H1 (cell line): Measurements from ENCODE around the gene TAF15. TPM values are rescaled to one million over a fixed set of nuclear protein-coding genes. Genes with fewer than 3 reads are reported as not detected.

Experiments
- CTCF ChIA-PET: fragments of 300-600 bp; sonication (Branson Sonifier 250); formaldehyde crosslinking; loops from one replicate; lab custom pipeline; 2021; ENCODE audit not compliant: partially characterized antibody; lab: Charles Lee
- POLR2A ChIA-PET: fragments of 300-600 bp; sonication (Branson Sonifier 250); formaldehyde crosslinking; loops from one replicate; lab custom pipeline; 2021; ENCODE audit warnings: inconsistent platforms; ENCODE audit not compliant: partially characterized antibody; lab: Charles Lee
- DNase-seq, 2 experiments: peaks; one replicate each; pipeline versions ENCODE4 v3.0.0 to v3.0.0-alpha.2; 2010 to 2022; ENCODE audit warnings: low spot score in 2 of 2, low read depth in 1 of 2, mixed read lengths in 1 of 2
- FAIRE-seq: peaks from 2 replicates; lab custom pipeline; 2011; peaks lifted over from hg19 to GRCh38; lab: Jason Lieb, UNC
- H2AFZ ChIP-seq: 2 replicates; pipeline ENCODE4 v1.8.1; 2012; ENCODE audit warnings: low read length, inconsistent platforms
- H2AK5ac ChIP-seq: 2 replicates; pipeline ENCODE4 v1.6.1; 2013; ENCODE audit warnings: low read depth, low read length
- H2BK120ac ChIP-seq: replicated peaks from 2 replicates; pipeline ENCODE3; 2013; ENCODE audit warnings: low read depth, low read length, inconsistent platforms
- H2BK12ac ChIP-seq: 2 replicates; pipeline ENCODE4 v1.6.1; 2013; ENCODE audit warnings: low read depth, low read length
- H2BK15ac ChIP-seq: 2 replicates; pipeline ENCODE4 v1.6.1; 2013; ENCODE audit warnings: low read length
- H2BK20ac ChIP-seq: 2 replicates; pipeline ENCODE4 v1.6.1; 2013; ENCODE audit warnings: low read length
- H2BK5ac ChIP-seq: 2 replicates; pipeline ENCODE4 v1.6.1; 2013; ENCODE audit warnings: low read depth, low read length
- H3K14ac ChIP-seq: 2 replicates; pipeline ENCODE4 v1.6.1; 2013; ENCODE audit warnings: inconsistent platforms; ENCODE audit not compliant: insufficient read length
- H3K18ac ChIP-seq: 2 replicates; pipeline ENCODE4 v1.6.1; 2013; ENCODE audit warnings: low read length; ENCODE audit errors: extremely low read depth
- H3K23ac ChIP-seq: 2 replicates; pipeline ENCODE4 v1.6.1; 2013; ENCODE audit warnings: inconsistent platforms; ENCODE audit not compliant: insufficient read length
- H3K23me2 ChIP-seq: 2 replicates; pipeline ENCODE4 v1.6.1; 2013; ENCODE audit warnings: low read depth, low read length
- H3K27ac ChIP-seq: 2 replicates; pipeline ENCODE4 v1.6.1; 2011; ENCODE audit warnings: low read depth, low read length, inconsistent platforms
- H3K27me3 ChIP-seq, 4 experiments: replicated peaks in 1 of 4; 1 replicate in 1 of 4; 2 replicates in 3 of 4; pipeline versions ENCODE4 v1.6.1 to v1.8.1; 2011 to 2013; ENCODE audit warnings: low read length in 3 of 4, mild to moderate bottlenecking in 3 of 4, inconsistent platforms in 2 of 4, mixed read lengths in 2 of 4, moderate library complexity in 1 of 4; ENCODE audit not compliant: control insufficient read depth in 3 of 4, insufficient read depth in 3 of 4; ENCODE audit errors: extremely low read depth in 1 of 4
- H3K36me3 ChIP-seq, 4 experiments: 2 replicates each; pipeline versions ENCODE4 v1.6.1 to v1.8.1; 2011 to 2013; ENCODE audit warnings: mild to moderate bottlenecking in 4 of 4, low read length in 3 of 4, moderate library complexity in 2 of 4, control low read depth in 1 of 4, inconsistent platforms in 1 of 4; ENCODE audit not compliant: insufficient read depth in 4 of 4, control insufficient read depth in 2 of 4
- H3K4ac ChIP-seq: replicated peaks from 2 replicates; pipeline ENCODE3; 2013; ENCODE audit warnings: low read length, low read depth, mixed read lengths, inconsistent platforms; ENCODE audit not compliant: insufficient read length
- H3K4me1 ChIP-seq, 4 experiments: replicated peaks in 1 of 4; 1 replicate in 1 of 4; 2 replicates in 3 of 4; pipeline versions ENCODE4 v1.6.1 to v1.8.1; 2011 to 2013; ENCODE audit warnings: low read length in 3 of 4, inconsistent platforms in 2 of 4, mixed read lengths in 1 of 4; ENCODE audit not compliant: insufficient read depth in 4 of 4, control insufficient read depth in 3 of 4
- H3K4me2 ChIP-seq, 2 experiments: 2 replicates each; pipeline versions ENCODE4 v1.6.1 to v1.8.1; 2011 to 2013; ENCODE audit warnings: low read depth in 2 of 2, low read length in 2 of 2, control low read depth in 1 of 2, inconsistent platforms in 1 of 2, mild to moderate bottlenecking in 1 of 2; ENCODE audit not compliant: insufficient read depth in 1 of 2
- H3K4me3 ChIP-seq, 4 experiments: fragments of 200-600, 300-600 bp in 1 of 4; sonication (generic), shearing (Covaris generic), sonication (Bioruptor Twin) in 1 of 4; 2 replicates each; pipeline versions ENCODE4 v1.5.1 to v1.8.1; 2011 to 2016; ENCODE audit warnings: low read length in 4 of 4, low read depth in 3 of 4, control low read depth in 2 of 4, inconsistent platforms in 2 of 4, mild to moderate bottlenecking in 2 of 4, mixed read lengths in 1 of 4, moderate library complexity in 1 of 4; ENCODE audit not compliant: insufficient read depth in 2 of 4; ENCODE audit errors: extremely low read depth in 1 of 4
- H3K56ac ChIP-seq: replicated peaks from 2 replicates; pipeline ENCODE3; 2013; ENCODE audit warnings: low read depth, mild to moderate bottlenecking, mixed read lengths, low read length, inconsistent platforms; ENCODE audit not compliant: insufficient read length
- H3K79me1 ChIP-seq: 2 replicates; pipeline ENCODE4 v1.6.1; 2013; ENCODE audit warnings: low read depth, low read length, control low read depth
- H3K79me2 ChIP-seq, 2 experiments: 2 replicates each; pipeline versions ENCODE4 v1.6.1 to v1.8.1; 2012 to 2013; ENCODE audit warnings: low read length in 2 of 2, mild to moderate bottlenecking in 2 of 2, inconsistent platforms in 1 of 2; ENCODE audit not compliant: insufficient read depth in 2 of 2, control insufficient read depth in 1 of 2
- H3K9ac ChIP-seq, 4 experiments: replicated peaks in 1 of 4; 1 replicate in 1 of 4; 2 replicates in 3 of 4; pipeline versions ENCODE4 v1.6.1 to v1.8.1; 2011 to 2013; ENCODE audit warnings: low read depth in 3 of 4, low read length in 3 of 4, control low read depth in 2 of 4, mild to moderate bottlenecking in 2 of 4, moderate library complexity in 2 of 4, inconsistent platforms in 1 of 4; ENCODE audit errors: extremely low read depth in 1 of 4
- H3K9me3 ChIP-seq, 2 experiments: 2 replicates each; pipeline versions ENCODE4 v1.6.1 to v1.8.1; 2012 to 2013; ENCODE audit warnings: mild to moderate bottlenecking in 2 of 2, moderate library complexity in 2 of 2, control low read depth in 1 of 2, inconsistent platforms in 1 of 2, low read depth in 1 of 2, low read length in 1 of 2, mixed read lengths in 1 of 2; ENCODE audit not compliant: insufficient read depth in 2 of 2
- H4K20me1 ChIP-seq, 2 experiments: replicated peaks in 1 of 2; 2 replicates each; pipeline versions ENCODE3 to v1.8.1; 2011 to 2013; ENCODE audit warnings: inconsistent platforms in 2 of 2, low read length in 2 of 2, mild to moderate bottlenecking in 1 of 2; ENCODE audit not compliant: insufficient read depth in 2 of 2, control insufficient read depth in 1 of 2
- H4K5ac ChIP-seq: 2 replicates; pipeline ENCODE4 v1.6.1; 2013; ENCODE audit warnings: low read length, low read depth, mixed read lengths, inconsistent platforms; ENCODE audit not compliant: insufficient read length
- H4K8ac ChIP-seq: 2 replicates; pipeline ENCODE4 v1.8.0; 2013; ENCODE audit warnings: mild to moderate bottlenecking, moderate library complexity, low read length, inconsistent platforms; ENCODE audit not compliant: insufficient read depth; ENCODE audit errors: extremely low read depth
- H4K91ac ChIP-seq: replicated peaks from 2 replicates; pipeline ENCODE3; 2013; ENCODE audit warnings: low read length, mixed read lengths, inconsistent platforms; ENCODE audit not compliant: insufficient read length
- CEBPB ChIP-seq: IDR thresholded peaks from 2 replicates; pipeline ENCODE4 v1.6.1; 2012; ENCODE audit warnings: low read depth, low read length
- CREB1 ChIP-seq: IDR thresholded peaks from 2 replicates; pipeline ENCODE4 v1.6.1; 2012; ENCODE audit warnings: inconsistent platforms
- KDM4A ChIP-seq: IDR thresholded peaks from one replicate; pipeline ENCODE4 v1.7.1; 2012; ENCODE audit warnings: low read depth, mild to moderate bottlenecking, moderate library complexity, low read length, inconsistent platforms; ENCODE audit not compliant: severe bottlenecking
- MAFK ChIP-seq: IDR thresholded peaks from 2 replicates; pipeline ENCODE4 v1.6.1; 2012; ENCODE audit warnings: low read depth, mild to moderate bottlenecking, improper control_type of control experiment, low read length
- MAX ChIP-seq: IDR thresholded peaks from 2 replicates; pipeline ENCODE4 v1.6.1; 2012; ENCODE audit warnings: inconsistent platforms
- POLR2A ChIP-seq, 2 experiments: IDR thresholded peaks; 1 replicate in 1 of 2; 2 replicates in 1 of 2; pipeline ENCODE4 v1.6.1; 2011; ENCODE audit warnings: low read depth in 2 of 2, low read length in 2 of 2, mild to moderate bottlenecking in 2 of 2; ENCODE audit errors: control extremely low read depth in 1 of 2
- SP1 ChIP-seq: IDR thresholded peaks from 2 replicates; pipeline ENCODE4 v1.6.1; 2011; ENCODE audit warnings: low read depth, low read length
- TAF1 ChIP-seq: IDR thresholded peaks from 2 replicates; pipeline ENCODE4 v1.6.1; 2011; ENCODE audit warnings: mild to moderate bottlenecking, low read depth, low read length
- whole genome bisulfite sequencing, 2 experiments: shearing (Covaris generic) in 1 of 2; methylation state at CpG; one replicate each; pipeline versions ENCODE4 v1.1.6 to v1.1.7; 2013 to 2015; ENCODE audit warnings: low lambda C conversion rate in 2 of 2, mixed read lengths in 2 of 2, inconsistent platforms in 1 of 2, low coverage in 1 of 2, missing lambda C conversion rate in 1 of 2; ENCODE audit not compliant: insufficient replicate concordance in 2 of 2, insufficient coverage in 1 of 2, insufficient read length in 1 of 2; ENCODE audit errors: extremely low coverage in 1 of 2, missing lambda C conversion rate in 1 of 2; 5-methylcytosine and 5-hydroxymethylcytosine counted together
- polyA plus RNA-seq, 7 experiments: library from polyadenylated mRNA; depleted of rRNA in 3 of 7; stranded (reverse) in 5 of 7; unstranded in 2 of 7; fragments of >200 nt in 5 of 7; fragments of 200-250 nt in 2 of 7; gene quantifications; 1 replicate in 5 of 7; 2 replicates in 1 of 7; 4 replicates in 1 of 7; pipeline versions ENCODE4 v1.2.1 to v1.2.3, GENCODE V29; 2011 to 2013; ENCODE audit warnings: missing spikeins in 2 of 7, mixed read lengths in 2 of 7
- total RNA-seq: library from RNA; stranded (reverse); fragmentation: NEBNext Ultra II Directional; extraction: Animal tissue kit (Norgen Biotek cat#: 25700); gene quantifications from 2 replicates; pipeline ENCODE4 v1.2.1, GENCODE V29; 2021

TAF15 gene
- total and polyA plus RNA-seq, 2 of the 8 experiments (the other 6 are each of a cell fraction or from before 2014, with no cell fraction given): 80.1 to 338 TPM

DNA sequence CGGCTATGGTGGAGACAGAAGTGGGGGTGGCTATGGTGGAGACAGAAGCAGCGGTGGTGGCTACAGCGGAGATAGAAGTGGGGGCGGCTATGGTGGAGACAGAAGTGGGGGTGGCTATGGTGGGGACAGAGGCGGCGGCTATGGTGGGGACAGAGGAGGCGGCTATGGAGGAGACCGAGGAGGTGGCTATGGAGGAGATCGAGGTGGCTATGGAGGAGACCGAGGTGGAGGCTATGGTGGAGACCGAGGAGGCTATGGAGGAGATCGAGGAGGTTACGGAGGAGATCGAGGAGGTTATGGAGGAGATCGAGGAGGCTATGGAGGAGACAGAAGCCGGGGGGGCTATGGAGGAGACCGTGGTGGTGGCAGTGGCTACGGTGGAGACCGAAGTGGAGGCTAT lies 35.3 kb downstream of the TAF15 start:
- TF ChIP-seq MAX (no peak), CREB1 (no peak), TAF1 (no peak), KDM4A (no peak), MAFK (no peak), POLR2A (IDR thresholded peaks at IDR 0.05; ENCODE audit: control extremely low read depth in 1 of 2, low read depth in 2 of 2, low read length in 2 of 2) (no peak), CEBPB (no peak), SP1 (no peak)
- peaks cover 3 to 6% of the 10 kb centered on the region in 2 experiments for H4K20me1 ChIP-seq
- 93 to 100% methylated on average over 3 to 19 of the region's 19 CpGs for WGBS, 2 experiments
- no peaks in the 10 kb centered on the region; a peak in 1 of 7 replicates for H3K27me3 ChIP-seq
- no peak for DNase-seq
- H3K9me3 ChIP-seq: no peaks in the 10 kb centered on the region
- no peak overlapping the region for H3K4me3 ChIP-seq
- H3K9ac ChIP-seq: no peak overlapping the region
- H2AFZ ChIP-seq: no peak overlapping the region
- no peak overlapping the region for H3K23ac ChIP-seq
- no peak overlapping the region for H3K56ac ChIP-seq
- no peak overlapping the region for H2BK12ac ChIP-seq
- FAIRE-seq: no peak
- no peak overlapping the region for H3K27ac ChIP-seq
- H2BK120ac ChIP-seq: no peak overlapping the region
- H3K79me2 ChIP-seq: no peaks in the 10 kb centered on the region
- H2AK5ac ChIP-seq: no peak overlapping the region
- H3K4me1 ChIP-seq: no peaks in the 10 kb centered on the region
- H3K23me2 ChIP-seq: no peaks in the 10 kb centered on the region
- no peak overlapping the region for H4K91ac ChIP-seq
- peaks cover 37 to 90% (median 66%) of the 10 kb centered on the region in 4 experiments for H3K36me3 ChIP-seq
- H3K4me2 ChIP-seq: no peak overlapping the region
- no peak overlapping the region for H3K18ac ChIP-seq
- H2BK5ac ChIP-seq: no peak overlapping the region
- no peak overlapping the region for H4K5ac ChIP-seq
- H3K14ac ChIP-seq: no peak overlapping the region
- CTCF ChIA-PET: no interaction called here
- no peak overlapping the region for H2BK20ac ChIP-seq
- H3K4ac ChIP-seq: no peak overlapping the region
- no peak overlapping the region for H2BK15ac ChIP-seq
- POLR2A ChIA-PET: interaction anchor here (1.4 kb wide), 1 partner anchor 12 kb away, joined by 3 read pairs; no protein-coding TSS in a partner anchor
- peak overlapping the region; percentile 41; the same call in 1 of the 2 replicates for H4K8ac ChIP-seq
- H3K79me1 ChIP-seq: no peaks in the 10 kb centered on the region
